ENCODE measurements around the gene CAPN14. TPM values are rescaled to one million over a fixed set of nuclear protein-coding genes. Genes with fewer than 3 reads are reported as not detected.

CAPN14 gene
- total RNA-seq, 1 experiment from 2014 or later = 0.13 TPM

- TF ChIP-seq CTCF (conservative IDR thresholded peaks at IDR 0.05; ENCODE audit: low read depth, low read length) (no peak), EZH2 (IDR thresholded peaks at IDR 0.05; ENCODE audit: borderline replicate concordance, low read depth, low read length, poor library complexity, severe bottlenecking) (no peak)
- DNase-seq (ENCODE audit: low spot score) = no peak
- no TSS peak for BruUV-seq (replicated peaks)
- ChIA-PET CTCF (interaction anchor here (0.7 kb wide), 1 partner anchor 481 kb away, joined by 7 read pairs; no protein-coding TSS in a partner anchor), POLR2A (ENCODE audit: low non-redundant PET) (no interaction called here)
- intact Hi-C loops (cut with micrococcal nuclease; ENCODE audit: unreplicated experiment) = no loop called here
- Histone ChIP-seq H3K36me3 (ENCODE audit: insufficient read depth, low read length, poor library complexity, severe bottlenecking) (no peaks in the 10 kb centered on the region), H3K9me3 (ENCODE audit: low read depth, low read length, poor library complexity, severe bottlenecking) (no peaks in the 10 kb centered on the region), H3K4me3 (ENCODE audit: low read depth, low read length, poor library complexity, severe bottlenecking) (no peak overlapping the region), H3K27ac (ENCODE audit: low read depth, low read length, poor library complexity, severe bottlenecking) (no peak overlapping the region), H3K4me1 (ENCODE audit: insufficient read depth, low read length, poor library complexity, severe bottlenecking) (no peaks in the 10 kb centered on the region), H3K27me3 (replicated peaks; ENCODE audit: insufficient read depth, low read depth, low read length, poor library complexity) (peaks cover 12% of the 10 kb centered on the region)
Observed at GRCh38 chr2:31191931-31192330, 25.4 kb downstream of the CAPN14 start.

DNA sequence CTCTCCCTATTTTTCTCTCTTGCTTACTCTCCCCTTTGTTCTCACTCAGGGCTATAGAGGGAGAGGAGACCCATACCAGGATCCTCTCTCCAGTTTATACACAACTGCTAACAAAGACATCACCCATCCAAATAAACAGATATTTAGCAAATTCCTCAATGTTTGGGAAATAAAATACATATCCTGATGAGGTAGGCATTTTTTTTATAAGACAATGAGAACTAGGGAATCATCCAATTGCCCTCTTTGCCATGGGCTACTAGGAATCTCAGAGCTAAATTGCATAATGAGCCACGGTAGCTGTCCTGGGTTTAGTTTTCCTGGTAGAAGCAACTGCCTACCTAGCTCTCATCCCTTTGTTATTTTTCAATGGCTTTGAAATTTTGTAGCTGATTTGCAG is 27.1 kb downstream of the CAPN14 start:
- H3K36me3 ChIP-seq (ENCODE audit: insufficient read depth, low read length, poor library complexity, severe bottlenecking) = no peaks in the 10 kb centered on the region
- CTCF ChIA-PET = no interaction called here
- TF ChIP-seq EZH2 (IDR thresholded peaks at IDR 0.05; ENCODE audit: borderline replicate concordance, low read depth, low read length, poor library complexity, severe bottlenecking) = no peak
- no peak for TF ChIP-seq CTCF (conservative IDR thresholded peaks at IDR 0.05; ENCODE audit: low read depth, low read length)
- no TSS peak for BruUV-seq (replicated peaks)
- POLR2A ChIA-PET (ENCODE audit: low non-redundant PET) = no interaction called here
- H3K9me3 ChIP-seq (ENCODE audit: low read depth, low read length, poor library complexity, severe bottlenecking) = no peaks in the 10 kb centered on the region
- no peaks in the 10 kb centered on the region for H3K4me1 ChIP-seq (ENCODE audit: insufficient read depth, low read length, poor library complexity, severe bottlenecking)
- H3K4me3 ChIP-seq (ENCODE audit: low read depth, low read length, poor library complexity, severe bottlenecking) = no peak overlapping the region
- DNase-seq (ENCODE audit: low spot score) = no peak
- H3K27me3 ChIP-seq (replicated peaks; ENCODE audit: insufficient read depth, low read depth, low read length, poor library complexity) = peaks cover 29% of the 10 kb centered on the region
- intact Hi-C loops (cut with micrococcal nuclease; ENCODE audit: unreplicated experiment) = no loop called here
- H3K27ac ChIP-seq (ENCODE audit: low read depth, low read length, poor library complexity, severe bottlenecking) = no peak overlapping the region

GRCh38 chr2:31189141-31189540 is 28.2 kb downstream of the CAPN14 start:
- DNase-seq (ENCODE audit: low spot score) = no peak
- H3K9me3 ChIP-seq (ENCODE audit: low read depth, low read length, poor library complexity, severe bottlenecking) = no peaks in the 10 kb centered on the region
- intact Hi-C loops (cut with micrococcal nuclease; ENCODE audit: unreplicated experiment) = no loop called here
- H3K36me3 ChIP-seq (ENCODE audit: insufficient read depth, low read length, poor library complexity, severe bottlenecking) = no peaks in the 10 kb centered on the region
- ChIA-PET POLR2A (ENCODE audit: low non-redundant PET) (no interaction called here), CTCF (no interaction called here)
- no peak for TF ChIP-seq CTCF (conservative IDR thresholded peaks at IDR 0.05; ENCODE audit: low read depth, low read length)
- no peak for TF ChIP-seq EZH2 (IDR thresholded peaks at IDR 0.05; ENCODE audit: borderline replicate concordance, low read depth, low read length, poor library complexity, severe bottlenecking)
- no peak overlapping the region for H3K4me3 ChIP-seq (ENCODE audit: low read depth, low read length, poor library complexity, severe bottlenecking)
- H3K27ac ChIP-seq (ENCODE audit: low read depth, low read length, poor library complexity, severe bottlenecking) = no peak overlapping the region
- peaks cover 39% of the 10 kb centered on the region for H3K27me3 ChIP-seq (replicated peaks; ENCODE audit: insufficient read depth, low read depth, low read length, poor library complexity)
- no TSS peak for BruUV-seq (replicated peaks)
- H3K4me1 ChIP-seq (ENCODE audit: insufficient read depth, low read length, poor library complexity, severe bottlenecking) = no peaks in the 10 kb centered on the region
